Astrocyte of the spinal cord (primary cell): ENCODE results near the gene PDGFRA.
A peak's percentile ranks its signal among the peaks of the same experiment; 100 is the strongest.

Experiments
- DNase-seq: peaks from one replicate; pipeline ENCODE4 v3.0.0; 2011; ENCODE audit warnings: low read depth, low spot score
- H3K4me3 ChIP-seq: 2 replicates; pipeline ENCODE4 v1.5.1; 2011; ENCODE audit warnings: low read depth, mild to moderate bottlenecking, low read length, moderate library complexity
- in situ Hi-C: cut with HindIII; loops from 2 replicates; pipeline ENCODE4 v1.10.0; 2017; ENCODE audit warnings: low sequenced_read_pairs
- TF ChIP-seq, protein P1 (sequence below): IDR thresholded peaks from 2 replicates; pipeline ENCODE4 v1.5.1; 2012; ENCODE audit warnings: low read depth, mild to moderate bottlenecking, low read length, inconsistent platforms

PDGFRA gene

GRCh38 chr4:54230484-54231418 lies 1.7 kb downstream of the PDGFRA start:
- peak; percentile 53 for DNase-seq
- H3K4me3 ChIP-seq: peak overlapping the region; percentile 66
- in situ Hi-C loops: no loop called here
- TF ChIP-seq, protein P1, sequence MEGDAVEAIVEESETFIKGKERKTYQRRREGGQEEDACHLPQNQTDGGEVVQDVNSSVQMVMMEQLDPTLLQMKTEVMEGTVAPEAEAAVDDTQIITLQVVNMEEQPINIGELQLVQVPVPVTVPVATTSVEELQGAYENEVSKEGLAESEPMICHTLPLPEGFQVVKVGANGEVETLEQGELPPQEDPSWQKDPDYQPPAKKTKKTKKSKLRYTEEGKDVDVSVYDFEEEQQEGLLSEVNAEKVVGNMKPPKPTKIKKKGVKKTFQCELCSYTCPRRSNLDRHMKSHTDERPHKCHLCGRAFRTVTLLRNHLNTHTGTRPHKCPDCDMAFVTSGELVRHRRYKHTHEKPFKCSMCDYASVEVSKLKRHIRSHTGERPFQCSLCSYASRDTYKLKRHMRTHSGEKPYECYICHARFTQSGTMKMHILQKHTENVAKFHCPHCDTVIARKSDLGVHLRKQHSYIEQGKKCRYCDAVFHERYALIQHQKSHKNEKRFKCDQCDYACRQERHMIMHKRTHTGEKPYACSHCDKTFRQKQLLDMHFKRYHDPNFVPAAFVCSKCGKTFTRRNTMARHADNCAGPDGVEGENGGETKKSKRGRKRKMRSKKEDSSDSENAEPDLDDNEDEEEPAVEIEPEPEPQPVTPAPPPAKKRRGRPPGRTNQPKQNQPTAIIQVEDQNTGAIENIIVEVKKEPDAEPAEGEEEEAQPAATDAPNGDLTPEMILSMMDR: no peak

GRCh38 chr4:54231419-54231767 lies 2.3 kb downstream of the PDGFRA start:
- no peak for DNase-seq

DNA sequence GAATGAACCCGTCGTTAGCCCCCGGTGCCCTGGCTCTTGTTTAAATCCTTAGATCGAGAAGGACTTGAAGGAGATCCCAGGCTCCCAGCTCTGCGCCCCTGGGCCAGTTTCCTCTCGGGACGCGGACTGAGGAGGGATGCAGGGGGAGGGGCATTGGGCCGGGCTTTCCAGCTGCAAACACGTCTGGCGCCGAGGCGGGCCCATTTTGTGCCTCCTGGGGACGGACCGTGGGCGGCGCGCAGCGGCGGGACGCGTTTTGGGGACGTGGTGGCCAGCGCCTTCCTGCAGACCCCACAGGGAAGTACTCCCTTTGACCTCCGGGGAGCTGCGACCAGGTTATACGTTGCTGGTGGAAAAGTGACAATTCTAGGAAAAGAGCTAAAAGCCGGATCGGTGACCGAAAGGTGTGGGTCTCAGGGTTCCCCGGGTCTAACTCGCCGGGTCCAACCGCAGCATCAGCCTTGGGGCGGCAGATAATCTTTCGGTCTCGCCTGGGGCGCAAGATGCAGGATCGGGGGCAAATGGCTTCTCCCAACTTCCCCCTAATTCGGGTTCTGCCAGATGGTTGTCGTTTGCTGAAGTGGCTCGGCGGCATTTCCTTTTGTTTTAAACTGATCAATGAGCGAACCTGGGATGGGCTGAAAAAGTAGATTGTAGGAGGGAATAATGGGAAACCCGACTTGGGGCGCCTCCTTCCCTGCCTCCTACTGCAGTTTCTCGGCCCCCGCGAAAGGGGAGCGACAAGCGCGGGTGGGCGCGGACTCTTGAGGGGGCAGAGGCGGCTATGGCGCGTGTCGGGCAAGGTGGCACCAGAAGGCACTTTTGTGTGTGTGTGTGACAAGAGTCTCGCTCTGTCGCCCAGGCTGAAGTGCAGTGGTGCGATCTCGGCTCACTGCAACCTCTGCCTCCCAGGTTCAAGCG lies 2.9 kb downstream of the PDGFRA start:
- peak; percentile 67 for DNase-seq
- H3K4me3 ChIP-seq: peak overlapping the region; percentile 66
- in situ Hi-C loops: no loop called here
- TF ChIP-seq, protein P1: no peak

More at GRCh38 chr4:54231419-54231767, 2.3 kb downstream of the PDGFRA start:
- peak overlapping the region; percentile 66 for H3K4me3 ChIP-seq
- TF ChIP-seq, protein P1: no peak
- in situ Hi-C loops: no loop called here

DNA sequence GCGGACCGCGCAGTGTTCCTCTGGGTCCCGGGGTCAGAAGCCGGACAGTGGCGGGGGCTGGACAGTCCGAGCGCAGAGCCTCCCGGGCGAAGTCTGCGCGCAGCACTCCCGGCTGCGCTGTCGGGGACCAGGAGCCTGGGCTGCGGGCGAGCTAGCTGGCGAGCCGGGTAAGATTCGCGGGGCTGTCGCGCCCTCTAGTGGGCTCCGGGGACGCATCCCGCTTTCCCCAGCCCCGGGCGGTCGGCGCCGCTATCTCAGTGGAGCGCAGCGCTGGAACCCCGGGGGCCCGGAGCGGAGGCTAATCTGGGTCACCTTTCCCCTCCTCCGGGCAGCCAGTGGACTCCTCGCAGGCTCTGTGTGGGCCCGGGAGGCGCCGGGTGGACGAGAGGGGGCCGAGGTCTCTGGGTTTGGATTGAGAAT lies 4.2 kb downstream of the PDGFRA start:
- TF ChIP-seq, protein P1: peak; percentile 79
- peak; percentile 90 for DNase-seq
- in situ Hi-C loops: no loop called here

DNA sequence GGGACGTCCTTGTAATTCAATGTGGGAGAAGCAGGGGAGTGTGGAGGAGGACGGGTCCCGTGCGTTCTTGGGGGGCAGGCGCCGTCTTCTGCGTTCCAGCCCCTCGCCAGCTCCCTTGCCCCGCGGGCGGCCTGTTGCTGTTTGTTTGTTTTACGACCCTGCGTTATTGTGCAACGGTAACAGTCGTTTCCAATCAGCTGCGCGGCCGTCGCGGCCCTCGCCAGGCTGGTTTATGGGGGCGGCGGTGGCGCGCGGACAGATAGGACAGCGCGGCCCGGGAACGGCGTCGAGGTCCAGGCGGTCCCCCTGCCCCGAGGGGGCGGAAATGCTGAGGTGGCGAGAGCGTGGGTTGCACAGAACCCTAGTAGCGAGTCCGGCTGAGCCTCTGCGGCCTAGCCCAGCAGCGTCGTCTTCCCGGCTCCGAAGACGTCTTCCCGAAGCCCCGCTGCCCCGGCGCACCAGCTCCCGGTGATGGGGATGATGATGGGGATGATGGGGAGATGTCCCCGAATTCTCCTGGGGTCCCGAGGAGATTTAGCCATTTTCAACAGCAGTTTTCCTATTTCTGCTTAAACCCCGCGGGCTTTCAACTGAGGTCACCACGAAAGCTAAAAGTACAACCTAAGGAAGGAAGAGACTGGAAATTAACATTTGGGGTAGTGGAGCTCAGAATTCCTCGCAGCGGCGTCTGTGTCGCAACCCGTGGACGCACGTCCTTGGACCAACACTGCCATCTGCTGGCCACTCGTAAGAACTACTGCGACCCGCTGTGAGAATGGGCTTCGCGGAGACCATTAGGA lies 4.8 kb downstream of the PDGFRA start:
- in situ Hi-C loops: no loop called here
- H3K4me3 ChIP-seq: peak overlapping the region; percentile 66
- peak; percentile 84 for DNase-seq

More for the DNA sequence above, 4.2 kb downstream of the PDGFRA start:
- peak overlapping the region; percentile 66 for H3K4me3 ChIP-seq

More for the DNA sequence above, 4.8 kb downstream of the PDGFRA start:
- TF ChIP-seq, protein P1: peak; percentile 88
